ENCODE measurements around the gene TRRAP.
"Not testable (repeated sequence)": the region's sequence is repeated elsewhere in the genome, so short reads cannot be mapped to it uniquely, and the experiment has no call there.

Gene TRRAP

DNA sequence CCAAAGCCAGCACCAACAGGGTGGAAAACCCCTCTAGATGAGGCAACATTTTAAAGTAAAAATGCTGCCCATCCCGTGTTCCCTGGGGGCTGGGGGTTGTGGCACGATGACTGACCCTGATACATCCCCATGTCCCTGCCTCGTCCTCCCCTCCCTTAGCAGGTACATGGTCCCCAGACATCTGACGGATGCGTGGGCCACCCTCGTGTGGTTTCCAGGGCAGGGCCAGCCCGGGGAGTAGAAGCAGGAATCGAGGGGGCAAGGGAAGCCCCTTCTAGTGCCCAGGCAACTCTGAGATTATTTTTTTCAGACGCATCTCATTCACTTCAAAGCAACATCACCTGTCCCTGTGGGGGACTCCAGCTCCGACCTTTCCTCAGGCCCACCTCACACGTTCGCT, 12.0 kb upstream of the TRRAP start:
- DNase-seq (ENCODE audit: low read depth): no peak

DNA sequence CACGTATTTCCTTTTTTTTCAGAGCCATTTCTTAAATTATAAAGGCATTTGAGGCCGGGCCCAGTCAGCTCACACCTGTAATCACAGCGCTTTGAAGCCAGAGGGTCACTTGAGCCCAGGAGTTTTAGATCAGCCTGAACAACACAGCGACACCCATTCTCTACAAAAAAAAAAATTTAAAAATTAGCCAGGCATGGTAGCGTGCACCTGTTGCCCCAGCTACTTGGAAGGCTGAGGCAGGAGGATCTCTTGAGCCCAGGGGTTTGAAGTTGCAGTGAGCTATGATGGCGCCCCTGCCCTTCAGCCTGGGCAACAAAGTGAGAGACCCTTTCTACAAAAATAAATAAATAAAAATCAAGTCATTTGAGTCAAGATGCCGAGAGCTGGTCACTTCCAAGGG, 11.6 kb upstream of the TRRAP start:
- DNase-seq (ENCODE audit: low read depth): no peak

- no peak for DNase-seq (ENCODE audit: low read depth)
These were observed 9.9 kb upstream of the TRRAP start for GRCh38 chr7:98868450-98868849.

DNA sequence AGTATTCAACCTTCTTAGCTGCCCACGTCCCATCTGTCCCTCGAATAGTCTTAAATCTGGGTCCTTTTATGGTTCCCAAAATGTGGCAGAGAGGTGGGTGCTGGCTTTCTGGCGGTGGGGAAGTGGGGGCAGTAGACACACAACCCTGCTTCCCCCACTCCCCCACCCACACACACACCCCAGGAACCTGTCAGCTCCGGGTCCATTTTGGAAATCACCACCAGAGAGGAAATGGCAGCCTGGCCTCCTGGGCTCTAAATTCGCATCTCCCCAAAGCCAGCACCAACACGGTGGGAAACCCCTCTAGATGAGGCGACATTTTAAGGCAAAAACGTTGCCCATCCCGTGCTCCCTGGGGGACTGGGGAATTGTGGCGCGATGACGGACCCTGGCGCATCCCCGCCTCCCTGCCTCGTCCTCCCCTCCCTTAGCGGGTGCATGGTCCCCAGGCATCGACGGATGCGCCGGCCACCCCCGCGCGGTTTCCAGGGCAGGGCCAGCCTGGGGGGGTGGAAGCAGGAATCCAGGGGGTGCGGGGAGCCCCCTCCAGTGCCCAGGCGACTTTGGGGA, 9.2 kb upstream of the TRRAP start:
- no peak for DNase-seq (ENCODE audit: low read depth)

DNA sequence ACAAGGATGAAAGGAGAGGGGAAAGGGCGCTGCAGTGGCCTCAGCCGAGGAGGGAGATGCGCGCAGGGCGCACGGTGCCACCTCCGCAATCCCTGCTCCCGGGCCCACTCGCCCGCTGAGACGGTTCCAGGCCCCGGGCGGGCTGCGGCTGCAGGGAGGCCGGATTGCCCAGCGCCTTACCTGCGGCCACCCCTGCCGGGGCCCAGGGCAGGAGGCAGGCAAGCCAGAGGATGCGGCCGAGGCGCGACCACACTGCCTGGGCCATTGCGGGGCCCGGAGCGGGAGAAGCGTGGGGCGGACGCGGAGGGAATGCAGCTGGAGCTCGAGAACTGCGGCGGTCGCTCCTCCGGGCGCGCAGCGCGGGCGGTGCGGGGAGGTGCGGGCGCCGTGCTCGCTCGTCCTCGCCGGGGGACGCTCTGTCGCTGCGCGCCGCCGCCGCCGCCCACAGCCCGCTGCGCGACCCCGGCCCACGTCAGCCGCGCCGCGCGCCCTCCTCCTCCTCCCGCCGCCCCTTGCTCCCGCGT, 8.7 kb upstream of the TRRAP start, which contains the start of gene TMEM130:
TSS of gene TMEM130 (minus strand) at position 418 of the 524 bp plus-strand sequence. CDS start at position 265, 153 bp downstream.
- no peak for DNase-seq (ENCODE audit: low read depth)

- DNase-seq (ENCODE audit: low read depth): peak; percentile 47
These were observed 8.1 kb upstream of the TRRAP start for GRCh38 chr7:98870121-98870651.

- DNase-seq (ENCODE audit: low read depth): no peak
These were observed 7.4 kb upstream of the TRRAP start for GRCh38 chr7:98870807-98871491.

GRCh38 chr7:98872328-98872924, 5.9 kb upstream of the TRRAP start:
- peak; percentile 41 for DNase-seq (ENCODE audit: low read depth)

GRCh38 chr7:98873610-98874009, 4.7 kb upstream of the TRRAP start:
- not testable (repeated sequence) for DNase-seq (ENCODE audit: low read depth)

GRCh38 chr7:98874942-98875341, 3.4 kb upstream of the TRRAP start:
- no peak for DNase-seq (ENCODE audit: low read depth)

DNA sequence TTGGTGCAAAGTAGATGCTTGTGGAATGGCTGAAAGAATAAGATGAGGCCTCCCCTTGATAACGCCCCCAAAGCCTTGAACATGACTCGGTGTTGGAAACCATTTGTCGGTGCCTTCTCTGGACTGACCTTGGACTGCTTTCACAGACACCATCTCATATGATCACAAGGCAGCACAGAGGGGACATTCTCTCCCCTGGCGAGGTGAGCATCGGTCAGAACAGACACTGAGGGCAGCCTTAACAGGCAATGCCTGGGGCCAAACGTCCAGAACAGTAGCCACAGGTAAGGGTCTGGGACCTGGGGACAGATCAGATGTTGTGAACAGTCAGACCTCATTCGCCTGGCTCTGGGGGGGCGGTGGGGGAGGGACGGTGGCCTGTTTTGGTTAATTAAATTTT, 2.8 kb upstream of the TRRAP start:
- DNase-seq (ENCODE audit: low read depth): no peak

DNA sequence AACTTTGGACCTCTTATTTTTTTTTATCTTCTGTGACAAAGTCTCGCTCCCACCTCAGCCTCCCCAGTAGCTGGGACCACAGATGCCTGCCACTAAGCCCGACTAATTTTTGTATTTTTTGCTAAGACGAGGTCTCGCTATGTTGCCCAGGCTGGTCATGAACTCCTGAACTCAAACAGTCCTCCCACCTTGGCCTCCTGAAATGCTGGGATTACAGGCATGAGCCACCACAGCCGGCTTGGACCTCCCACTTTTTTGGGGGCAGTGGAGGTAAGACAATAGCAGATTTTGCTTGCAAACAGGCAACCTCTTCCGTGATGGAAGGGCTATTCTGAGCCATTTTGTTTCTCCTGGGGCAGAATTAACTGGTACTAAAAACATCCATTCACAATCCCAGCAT, 1.2 kb upstream of the TRRAP start:
- DNase-seq (ENCODE audit: low read depth): no peak

GRCh38 chr7:98877692-98878364, 504 bp upstream of the TRRAP start:
- no peak for DNase-seq (ENCODE audit: low read depth)

DNA sequence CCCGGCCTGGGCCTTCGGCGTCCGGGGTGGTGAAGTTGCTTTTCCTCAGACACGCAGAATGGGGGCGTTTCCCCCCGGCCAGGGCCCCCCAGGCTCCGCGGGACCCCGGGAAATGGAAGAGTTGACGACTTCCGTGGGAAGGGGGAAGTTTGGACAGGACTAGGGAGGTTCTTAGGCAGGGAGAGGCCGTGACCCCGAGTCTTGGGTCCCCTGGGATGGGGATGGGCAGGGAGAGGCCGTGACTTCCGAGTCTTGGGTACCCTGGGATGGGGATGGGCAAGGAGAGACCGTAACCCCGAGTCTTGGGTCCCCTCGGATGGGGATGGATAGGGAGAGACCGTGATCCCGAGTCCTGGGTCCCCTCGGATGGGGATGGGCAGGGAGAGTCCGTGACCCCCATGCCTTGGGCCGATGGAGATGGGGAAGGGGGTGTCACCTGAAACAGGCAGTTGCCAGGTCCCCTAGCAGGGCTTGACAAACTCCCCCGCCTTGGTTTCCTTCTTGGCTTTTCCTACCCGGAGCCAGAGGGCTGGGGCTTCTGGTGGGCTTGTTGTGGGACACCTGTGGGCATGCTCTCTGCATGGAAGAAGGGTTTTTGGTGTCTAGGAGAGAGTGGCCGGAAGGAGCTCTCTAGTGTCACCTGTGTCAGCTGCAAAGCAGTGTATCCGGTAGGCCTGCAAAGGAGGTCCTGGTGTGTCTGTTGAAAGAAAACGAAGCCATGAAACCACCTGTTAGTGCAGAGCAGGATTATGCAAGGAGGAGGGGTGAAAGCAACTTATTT, 1.1 kb downstream of the TRRAP start:
- peak; percentile 36 for DNase-seq (ENCODE audit: low read depth)

DNA sequence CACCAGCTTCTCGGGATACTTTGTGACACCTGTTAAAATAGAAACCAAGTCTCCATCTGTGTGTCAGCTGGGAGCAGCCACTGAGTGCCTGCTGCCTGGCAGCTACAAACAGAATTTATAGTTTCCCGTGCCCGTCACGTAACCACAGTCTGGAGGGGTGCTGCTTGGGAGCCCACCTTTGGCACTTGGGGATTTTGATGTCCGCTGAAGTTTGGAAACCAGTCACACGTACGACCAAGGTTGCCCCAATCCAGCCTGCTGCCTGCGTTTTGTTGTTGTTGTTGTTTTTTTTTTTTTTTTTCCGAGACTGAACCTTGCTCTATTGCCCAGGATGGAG, 1.6 kb downstream of the TRRAP start:
- no peak for DNase-seq (ENCODE audit: low read depth)

DNA sequence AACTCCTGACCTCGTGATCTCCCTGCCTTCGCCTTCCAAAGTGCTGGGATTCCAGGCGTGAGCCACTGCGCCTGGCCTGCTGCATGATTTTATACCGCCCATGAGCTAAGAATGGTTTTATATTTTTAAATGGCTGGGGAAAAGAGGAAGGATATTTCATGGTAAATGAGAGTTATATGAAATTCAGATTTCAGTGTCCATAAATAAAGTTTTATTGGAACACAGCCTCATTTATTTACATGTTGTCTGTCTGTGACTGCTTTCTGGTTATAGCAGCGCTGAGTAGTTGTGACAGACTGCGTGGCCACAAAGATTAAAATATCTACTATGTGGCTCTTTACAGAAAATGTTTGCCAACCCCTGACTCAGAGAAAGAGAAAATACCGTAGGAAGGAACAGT, 2.2 kb downstream of the TRRAP start:
- DNase-seq (ENCODE audit: low read depth): no peak

- no peak for DNase-seq (ENCODE audit: low read depth)
These were observed 3.4 kb downstream of the TRRAP start for GRCh38 chr7:98881561-98882315.

DNA sequence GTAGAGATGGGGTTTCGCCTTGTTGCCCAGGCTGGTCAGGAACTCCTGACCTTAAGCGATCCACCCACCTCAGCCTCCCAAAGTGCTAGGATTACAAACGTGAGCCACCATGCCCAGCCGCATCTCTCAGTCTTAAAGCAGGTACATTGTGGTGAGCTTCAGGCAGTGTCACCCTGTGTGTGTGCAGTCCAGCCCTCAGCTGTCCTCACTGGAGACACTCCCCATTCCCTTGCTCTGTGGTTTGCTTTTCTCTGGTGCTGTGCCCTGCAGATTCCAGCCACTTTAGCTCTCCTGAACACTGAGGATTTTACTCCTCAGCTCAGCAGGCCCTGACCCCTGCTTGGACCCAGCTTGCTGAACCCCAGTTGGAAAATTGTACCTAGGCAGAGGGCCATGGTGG, 6.1 kb downstream of the TRRAP start:
- no peak for DNase-seq (ENCODE audit: low read depth)

- no peak for DNase-seq (ENCODE audit: low read depth)
These were observed 8.7 kb downstream of the TRRAP start for GRCh38 chr7:98887038-98887437.

DNA sequence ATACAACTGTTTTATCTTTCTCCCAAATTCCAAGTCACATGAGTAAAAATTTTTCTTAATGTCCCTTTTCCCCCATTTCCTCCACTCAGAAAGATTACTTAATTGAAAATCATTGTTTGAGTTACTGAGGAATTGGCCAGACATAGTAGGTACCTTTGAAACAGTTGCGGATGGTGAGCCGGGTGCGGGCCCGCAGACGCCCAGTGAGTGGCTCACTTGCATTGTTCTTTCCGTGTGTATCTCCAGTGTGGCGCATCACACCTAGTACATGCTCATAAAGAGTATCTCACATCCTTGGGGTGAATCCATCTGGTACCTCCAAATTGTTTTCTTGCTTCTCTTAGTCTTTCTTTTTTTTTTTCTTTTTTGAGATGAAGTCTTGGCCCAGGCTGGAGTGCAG, 14.3 kb downstream of the TRRAP start:
- no peak for DNase-seq (ENCODE audit: low read depth)

DNA sequence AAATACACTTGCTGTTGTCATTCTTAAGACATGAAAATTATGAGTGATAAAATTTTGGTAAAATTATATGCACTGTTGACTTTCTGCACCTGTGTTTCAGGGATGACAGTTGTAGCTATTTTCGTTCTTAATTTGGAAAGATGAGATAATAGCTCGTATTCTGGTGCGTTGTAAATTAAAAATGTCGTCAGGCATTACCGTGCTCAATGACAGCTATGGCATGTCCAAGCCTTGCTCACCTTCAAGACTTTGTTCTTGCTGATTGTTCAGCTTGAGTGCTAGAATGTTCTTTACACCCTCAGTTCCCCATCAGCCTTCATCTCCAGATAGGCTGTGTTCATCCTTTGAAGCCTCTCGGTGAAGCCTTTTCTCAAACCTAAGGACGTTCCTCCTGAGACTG, 21.5 kb downstream of the TRRAP start:
- no peak for DNase-seq (ENCODE audit: low read depth)
